Esophagus muscularis mucosa (tissue), 4 donors: ENCODE data around the gene SRSF12. TPM values are rescaled to one million over a fixed set of nuclear protein-coding genes. Genes with fewer than 3 reads are reported as not detected.

Source experiments
- DNase-seq: peaks from one replicate; pipeline ENCODE4 v3.0.0-alpha.2; 2017; ENCODE audit errors: extremely low spot score
- H3K27ac ChIP-seq, 4 donors: fragments of 200-600 bp; sonication (generic); replicated peaks in 1 of 4; 1 replicate in 3 of 4; 2 replicates in 1 of 4; pipeline ENCODE4 v1.5.1; 2016 to 2019; ENCODE audit warnings: mild to moderate bottlenecking in 1 of 4
- H3K27me3 ChIP-seq, 4 donors: fragments of 200-600 bp; sonication (generic); one replicate each; pipeline versions ENCODE4 v1.5.1 to v1.6.0; 2016 to 2019
- H3K36me3 ChIP-seq, 4 donors: fragments of 200-600 bp; sonication (generic); one replicate each; pipeline ENCODE4 v1.5.1; 2016 to 2019
- H3K4me1 ChIP-seq, 4 donors: fragments of 200-600 bp; sonication (generic); one replicate each; pipeline ENCODE4 v1.5.1; 2016 to 2019
- H3K4me3 ChIP-seq, 4 donors: fragments of 200-600 bp; sonication (generic); 1 replicate in 2 of 4; 2 replicates in 2 of 4; pipeline ENCODE4 v1.5.1; 2016 to 2019; ENCODE audit warnings: mild to moderate bottlenecking in 4 of 4, moderate library complexity in 1 of 4
- H3K9me3 ChIP-seq, 4 donors: fragments of 200-600 bp; sonication (generic); 1 replicate in 3 of 4; 2 replicates in 1 of 4; pipeline ENCODE4 v1.5.1; 2016 to 2019
- EP300 ChIP-seq: sonication (generic); formaldehyde crosslinking; IDR thresholded peaks from one replicate; pipeline ENCODE4 v1.6.1; 2017; ENCODE audit warnings: antibody characterized with exemption
- POLR2A ChIP-seq: fragments of 450-650 bp; IDR thresholded peaks from one replicate; pipeline ENCODE4 v1.6.1; 2017; ENCODE audit warnings: antibody characterized with exemption, moderate library complexity, mild to moderate bottlenecking, low read depth
- POLR2AphosphoS5 ChIP-seq, 2 donors: sonication (generic); formaldehyde crosslinking; IDR thresholded peaks; one replicate each; pipeline ENCODE4 v1.6.1; 2017; ENCODE audit warnings: antibody characterized with exemption in 2 of 2
- WGBS: methylation state at CpG from one replicate; pipeline ENCODE4 v1.1.5; 2018; 5-methylcytosine and 5-hydroxymethylcytosine counted together
- intact Hi-C: fragments of 100-400 bp; cut with DNase I; formaldehyde crosslinking; loops from one replicate; pipeline ENCODE4 v1.15.1; 2023
- total RNA-seq, 4 donors: library from RNA; depleted of rRNA; stranded (reverse); fragments of >200 nt; gene quantifications; one replicate each; pipeline versions ENCODE4 v1.1.0 to v1.2.1, GENCODE V29; 2016
- TF ChIP-seq, protein P1 (sequence below), 3 experiments: fragments of 200-600 bp in 2 of 3; fragments of 450-650 bp in 1 of 3; sonication (generic) in 2 of 3; IDR thresholded peaks; one replicate each; pipeline ENCODE4 v1.5.1; 2017 to 2019; ENCODE audit warnings: antibody characterized with exemption in 3 of 3, mild to moderate bottlenecking in 2 of 3, moderate library complexity in 1 of 3

Gene SRSF12
- total RNA-seq, 4 donors from 2014 or later: 0.97 to 2.0 (median 1.2) TPM; not detected in 1

- Histone ChIP-seq H3K9me3 (no peaks in the 10 kb centered on the region), H3K36me3 (no peaks in the 10 kb centered on the region), H3K4me1 (peaks cover 0 to 22% (median 18%) of the 10 kb centered on the region in 4 donors), H3K4me3 (peak overlapping the region in 1 of 4 donors; percentile 2), H3K27me3 (no peaks in the 10 kb centered on the region), H3K27ac (peak overlapping the region; percentile 52 to 78 (median 64))
- DNase-seq: no peak
- WGBS: 21% methylated on average over 4 of the region's 4 CpGs
- intact Hi-C loops: no loop called here
- TF ChIP-seq POLR2AphosphoS5 (IDR thresholded peaks at IDR 0.05) (no peak), EP300 (no peak), POLR2A (no peak)
- TF ChIP-seq, protein P1, sequence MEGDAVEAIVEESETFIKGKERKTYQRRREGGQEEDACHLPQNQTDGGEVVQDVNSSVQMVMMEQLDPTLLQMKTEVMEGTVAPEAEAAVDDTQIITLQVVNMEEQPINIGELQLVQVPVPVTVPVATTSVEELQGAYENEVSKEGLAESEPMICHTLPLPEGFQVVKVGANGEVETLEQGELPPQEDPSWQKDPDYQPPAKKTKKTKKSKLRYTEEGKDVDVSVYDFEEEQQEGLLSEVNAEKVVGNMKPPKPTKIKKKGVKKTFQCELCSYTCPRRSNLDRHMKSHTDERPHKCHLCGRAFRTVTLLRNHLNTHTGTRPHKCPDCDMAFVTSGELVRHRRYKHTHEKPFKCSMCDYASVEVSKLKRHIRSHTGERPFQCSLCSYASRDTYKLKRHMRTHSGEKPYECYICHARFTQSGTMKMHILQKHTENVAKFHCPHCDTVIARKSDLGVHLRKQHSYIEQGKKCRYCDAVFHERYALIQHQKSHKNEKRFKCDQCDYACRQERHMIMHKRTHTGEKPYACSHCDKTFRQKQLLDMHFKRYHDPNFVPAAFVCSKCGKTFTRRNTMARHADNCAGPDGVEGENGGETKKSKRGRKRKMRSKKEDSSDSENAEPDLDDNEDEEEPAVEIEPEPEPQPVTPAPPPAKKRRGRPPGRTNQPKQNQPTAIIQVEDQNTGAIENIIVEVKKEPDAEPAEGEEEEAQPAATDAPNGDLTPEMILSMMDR (IDR thresholded peaks at IDR 0.05): no peak
Measured at GRCh38 chr6:89073014-89073620, 44.8 kb downstream of the SRSF12 start.

GRCh38 chr6:89071036-89071435, 46.8 kb downstream of the SRSF12 start:
- intact Hi-C loops: no loop called here
- Histone ChIP-seq H3K9me3 (no peaks in the 10 kb centered on the region), H3K27ac (no peak overlapping the region), H3K27me3 (no peaks in the 10 kb centered on the region), H3K36me3 (no peaks in the 10 kb centered on the region), H3K4me1 (peaks cover 0 to 22% (median 18%) of the 10 kb centered on the region in 4 donors), H3K4me3 (no peak overlapping the region)
- DNase-seq: no peak
- TF ChIP-seq, protein P1 (IDR thresholded peaks at IDR 0.05): no peak
- TF ChIP-seq POLR2AphosphoS5 (IDR thresholded peaks at IDR 0.05): no peak
- TF ChIP-seq POLR2A: no peak
- no peak for TF ChIP-seq EP300

DNA sequence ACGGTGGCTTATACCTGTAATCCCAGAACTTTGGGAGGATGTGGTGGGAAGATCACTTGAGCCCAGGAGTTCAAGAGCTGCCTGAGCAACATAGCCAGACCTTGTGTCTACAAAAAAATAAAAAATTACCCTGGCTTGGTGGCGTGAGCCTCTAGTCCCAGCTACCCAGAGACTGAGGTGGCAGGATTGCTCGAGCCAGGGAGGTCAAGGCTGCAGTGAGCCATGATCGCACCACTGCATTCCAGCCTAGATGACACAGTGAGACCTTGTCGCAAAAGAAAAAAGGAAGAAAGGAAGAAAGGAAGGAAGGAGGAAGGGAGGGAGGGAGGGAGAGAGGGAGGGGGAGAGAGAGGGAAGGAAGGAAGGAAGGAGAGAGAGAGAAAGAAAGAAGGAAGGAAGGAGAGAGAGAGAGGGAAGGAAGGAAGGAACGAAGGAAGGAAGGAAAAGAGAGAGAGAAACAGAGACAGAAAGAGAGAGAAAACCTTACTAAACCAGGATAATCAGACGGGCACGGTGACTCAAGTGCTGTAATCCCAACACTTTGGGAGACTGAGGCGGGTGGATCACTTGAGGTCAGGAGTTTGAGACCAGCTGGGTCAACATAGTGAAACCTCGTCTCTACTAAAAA, 48.2 kb downstream of the SRSF12 start:
- Histone ChIP-seq H3K27ac (no peak overlapping the region), H3K4me3 (no peak overlapping the region), H3K36me3 (no peaks in the 10 kb centered on the region), H3K4me1 (peaks cover 0 to 22% (median 18%) of the 10 kb centered on the region in 4 donors), H3K9me3 (no peaks in the 10 kb centered on the region), H3K27me3 (no peaks in the 10 kb centered on the region)
- intact Hi-C loops: no loop called here
- DNase-seq: no peak
- TF ChIP-seq POLR2AphosphoS5 (IDR thresholded peaks at IDR 0.05) (no peak), POLR2A (no peak), EP300 (no peak)
- TF ChIP-seq, protein P1 (IDR thresholded peaks at IDR 0.05): no peak
- WGBS: 89% methylated on average over 10 of the region's 10 CpGs

DNA sequence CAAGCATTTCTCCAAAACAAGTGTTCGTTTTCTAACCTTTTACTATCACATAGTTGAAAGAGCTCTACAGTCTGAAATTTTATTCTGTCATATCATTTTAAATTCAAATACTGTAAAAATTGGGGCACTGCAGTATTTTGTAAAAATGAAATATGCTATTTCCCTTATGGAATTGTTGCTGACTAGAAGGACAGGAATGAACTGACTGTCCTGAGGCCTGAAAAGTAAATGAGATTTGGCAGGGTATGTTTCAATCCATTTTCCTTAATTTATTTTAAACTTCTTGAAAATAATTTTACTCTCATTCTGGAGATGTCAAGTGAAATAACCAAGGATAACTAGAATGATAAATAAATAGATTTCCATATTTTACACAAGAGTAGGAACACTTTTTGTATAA, 49.2 kb downstream of the SRSF12 start:
- Histone ChIP-seq H3K4me3 (no peak overlapping the region), H3K36me3 (no peaks in the 10 kb centered on the region), H3K27me3 (no peaks in the 10 kb centered on the region), H3K27ac (no peak overlapping the region), H3K4me1 (peaks cover 0 to 20% (median 17%) of the 10 kb centered on the region in 4 donors), H3K9me3 (no peaks in the 10 kb centered on the region)
- TF ChIP-seq, protein P1 (IDR thresholded peaks at IDR 0.05): no peak
- TF ChIP-seq POLR2A (no peak), POLR2AphosphoS5 (IDR thresholded peaks at IDR 0.05) (no peak), EP300 (no peak)
- WGBS: 91% methylated on average over 1 of the region's 1 CpG
- intact Hi-C loops: no loop called here
- DNase-seq: no peak

DNA sequence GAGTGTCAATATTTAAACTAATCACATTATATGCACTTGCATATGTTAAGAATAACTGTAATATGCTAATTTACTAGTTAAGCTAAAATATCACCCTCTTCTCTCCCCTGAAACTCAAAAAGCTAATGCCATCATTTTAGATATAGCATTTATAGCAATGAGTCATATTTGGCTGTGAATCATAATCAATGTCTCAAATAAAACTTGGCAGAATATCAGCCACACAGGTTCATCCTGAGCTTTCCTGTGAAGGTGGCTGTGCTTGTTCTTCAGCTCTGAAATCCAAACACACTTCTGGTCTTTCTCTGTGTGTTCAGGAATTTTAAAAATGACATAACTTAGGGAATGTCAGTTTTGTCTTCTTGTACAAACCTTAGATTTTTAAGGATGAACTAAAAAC, 50.1 kb downstream of the SRSF12 start:
- Histone ChIP-seq H3K9me3 (no peaks in the 10 kb centered on the region), H3K27ac (no peak overlapping the region), H3K27me3 (no peaks in the 10 kb centered on the region), H3K4me3 (no peak overlapping the region), H3K36me3 (no peaks in the 10 kb centered on the region), H3K4me1 (peaks cover 0 to 11% (median 9%) of the 10 kb centered on the region in 4 donors)
- no peak for DNase-seq
- no peak for TF ChIP-seq POLR2AphosphoS5 (IDR thresholded peaks at IDR 0.05)
- TF ChIP-seq POLR2A: no peak
- TF ChIP-seq, protein P1 (IDR thresholded peaks at IDR 0.05): no peak
- TF ChIP-seq EP300: no peak
- intact Hi-C loops: no loop called here
